GM12891 (cell line): ENCODE results near the gene CCDC134.
A peak's percentile ranks its signal among the peaks of the same experiment; 100 is the strongest.

Experiments used
- DNase-seq: peaks from one replicate; pipeline ENCODE4 v3.0.0; 2011; ENCODE audit warnings: low spot score; ENCODE audit not compliant: insufficient read length
- FAIRE-seq: peaks from 2 replicates; lab custom pipeline; 2011; peaks lifted over from hg19 to GRCh38; lab: Jason Lieb, UNC
- PAX5 ChIP-seq: IDR thresholded peaks from 2 replicates; pipeline ENCODE4 v1.6.1; 2011; ENCODE audit warnings: low read length, moderate library complexity, mild to moderate bottlenecking; ENCODE audit not compliant: insufficient read depth, severe bottlenecking
- POLR2A ChIP-seq: IDR thresholded peaks from 2 replicates; pipeline ENCODE4 v1.6.1; 2011; ENCODE audit warnings: low read depth, low read length, control low read depth
- POLR2AphosphoS5 ChIP-seq: IDR thresholded peaks from 2 replicates; pipeline ENCODE4 v1.6.1; 2011; ENCODE audit warnings: low read depth, low read length, control low read depth
- POU2F2 ChIP-seq: IDR thresholded peaks from 2 replicates; pipeline ENCODE4 v1.6.1; 2011; ENCODE audit warnings: low read depth, mild to moderate bottlenecking, control low read depth, low read length, moderate library complexity
- SPI1 ChIP-seq: IDR thresholded peaks from 2 replicates; pipeline ENCODE4 v1.6.1; 2011; ENCODE audit warnings: low read depth, low read length, control low read depth
- TAF1 ChIP-seq: IDR thresholded peaks from 2 replicates; pipeline ENCODE4 v1.6.1; 2011; ENCODE audit warnings: low read depth, low read length, control low read depth

CCDC134 gene

GRCh38 chr22:41841085-41841712 lies 40.7 kb downstream of the CCDC134 start:
- FAIRE-seq (no peak), DNase-seq (no peak)
- TF ChIP-seq PAX5 (no peak), TAF1 (no peak), POLR2AphosphoS5 (no peak), POU2F2 (no peak), POLR2A (no peak), SPI1 (no peak)

DNA sequence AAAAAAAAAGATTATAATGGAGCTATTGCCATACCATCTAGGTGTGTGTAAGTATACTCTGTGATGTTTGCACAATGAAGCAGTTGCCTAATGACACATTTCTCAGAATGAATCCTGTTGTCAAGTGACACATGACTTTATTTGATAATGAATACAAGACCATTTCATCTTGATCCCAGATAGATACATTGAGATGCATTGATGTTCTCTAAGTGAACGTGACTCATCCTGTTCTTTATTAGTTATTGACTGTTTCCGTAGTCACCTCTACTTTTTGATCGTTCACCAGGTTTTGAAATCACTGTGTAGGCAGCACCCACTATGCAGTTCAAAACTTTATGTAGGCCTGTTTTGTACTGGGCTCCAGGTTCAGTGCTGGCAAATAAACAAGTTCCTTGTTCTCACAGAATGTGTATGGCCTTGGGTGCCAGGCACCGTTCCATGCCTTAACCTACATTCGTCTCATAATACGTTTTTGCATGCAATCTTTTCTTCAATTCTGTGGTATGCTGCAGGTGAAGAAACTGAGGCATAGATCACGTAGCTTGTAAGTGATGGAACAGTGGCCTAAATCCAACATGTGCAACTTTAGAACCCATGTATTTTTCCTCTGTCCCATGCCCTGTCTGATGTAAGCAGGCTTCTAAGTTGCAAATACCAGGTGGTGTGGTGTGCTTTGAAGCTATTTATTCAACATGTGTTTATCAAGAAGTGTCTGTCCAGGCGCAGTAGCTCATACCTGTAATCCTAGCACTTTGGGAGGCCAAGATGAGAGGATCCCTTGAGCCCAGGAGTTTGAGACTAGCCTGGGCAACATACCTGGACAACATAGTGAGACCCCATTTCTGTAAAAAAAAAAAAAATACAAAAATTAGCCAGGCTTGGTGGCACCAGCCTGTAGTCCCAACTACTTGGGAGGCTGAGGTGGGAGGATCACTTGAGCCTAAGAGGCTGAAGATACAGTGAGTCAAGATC lies 42.8 kb downstream of the CCDC134 start:
- TF ChIP-seq SPI1 (no peak), POLR2A (no peak)
- DNase-seq (no peak), FAIRE-seq (no peak)

GRCh38 chr22:41844036-41844435 lies 43.6 kb downstream of the CCDC134 start:
- TF ChIP-seq POLR2A (no peak), SPI1 (peak; percentile 42)
- FAIRE-seq (no peak), DNase-seq (no peak)

- TF ChIP-seq PAX5 (no peak), POU2F2 (no peak), POLR2AphosphoS5 (no peak), TAF1 (no peak), SPI1 (no peak), POLR2A (no peak)
- no peak for FAIRE-seq
- no peak for DNase-seq
Measured at GRCh38 chr22:41844513-41844912, 44.0 kb downstream of the CCDC134 start.

GRCh38 chr22:41845380-41846267 lies 45.1 kb downstream of the CCDC134 start:
- DNase-seq, result no peak
- no peak for FAIRE-seq
- TF ChIP-seq SPI1 (no peak), POLR2AphosphoS5 (no peak), TAF1 (no peak), POLR2A (no peak), POU2F2 (no peak), PAX5 (no peak)

DNA sequence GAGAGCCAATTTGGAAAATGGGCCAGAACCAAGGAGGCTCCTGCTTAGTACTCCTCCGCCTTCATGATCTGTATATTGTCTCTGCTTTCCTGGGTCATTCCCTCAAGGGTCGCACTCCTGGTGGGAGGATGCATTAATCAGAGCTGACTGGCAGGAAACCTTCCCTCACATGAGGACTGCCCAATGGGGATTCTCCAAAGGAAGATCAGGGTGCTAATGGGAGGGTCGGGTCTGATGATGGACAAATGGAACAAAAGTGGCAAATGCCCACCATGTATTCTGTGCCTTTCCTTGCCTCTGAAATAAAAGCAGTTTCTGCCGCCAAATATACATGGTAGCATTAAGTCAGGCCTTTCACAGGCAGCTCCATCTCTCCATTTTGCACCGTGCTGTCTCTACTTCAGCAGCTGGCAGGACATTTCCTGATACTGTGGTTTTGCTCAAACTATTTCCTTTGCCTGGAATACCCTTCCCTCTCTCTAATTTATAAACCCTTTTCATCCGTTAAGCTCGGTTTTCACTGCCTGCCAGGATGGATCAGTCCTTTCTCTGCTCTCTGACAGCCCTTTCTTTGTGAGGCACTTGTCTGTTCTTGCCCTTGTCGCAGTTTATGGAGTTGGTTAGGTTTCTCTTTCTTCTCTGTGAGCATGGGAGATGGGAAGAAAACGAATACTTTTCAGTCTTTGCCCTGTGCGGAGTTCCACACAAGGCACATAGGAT lies 45.9 kb downstream of the CCDC134 start:
- FAIRE-seq, result no peak
- no peak for TF ChIP-seq TAF1
- TF ChIP-seq PAX5, result no peak
- no peak for TF ChIP-seq POLR2AphosphoS5
- no peak for TF ChIP-seq POU2F2
- TF ChIP-seq SPI1, result no peak
- no peak for DNase-seq

GRCh38 chr22:41847300-41847699 lies 46.8 kb downstream of the CCDC134 start:
- DNase-seq (no peak), FAIRE-seq (no peak)
- TF ChIP-seq PAX5, result no peak
- TF ChIP-seq POLR2A, result no peak
- TF ChIP-seq SPI1, result no peak
- TF ChIP-seq TAF1, result no peak
- TF ChIP-seq POU2F2, result no peak
- no peak for TF ChIP-seq POLR2AphosphoS5

DNA sequence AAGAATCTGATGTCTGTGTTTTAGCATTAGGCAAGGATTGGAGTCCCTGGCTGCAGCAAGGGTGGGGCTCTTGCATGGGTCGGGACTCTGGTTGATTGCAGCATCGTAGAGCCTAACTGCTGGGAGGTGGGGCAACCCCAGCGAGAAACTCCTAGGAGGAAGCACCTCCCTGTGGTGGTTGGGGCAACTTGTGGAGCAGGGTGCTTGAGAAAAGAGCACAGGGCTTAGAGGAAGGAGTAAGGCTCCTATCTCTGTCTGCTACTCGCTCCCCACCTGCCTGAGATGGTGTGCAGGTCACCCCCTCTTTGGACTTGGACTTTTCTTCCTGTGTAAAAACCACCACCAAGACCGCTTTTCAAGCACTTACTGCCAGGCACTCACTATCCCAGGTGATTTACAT lies 48.0 kb downstream of the CCDC134 start:
- no peak for DNase-seq
- peak; percentile 84 for FAIRE-seq
- TF ChIP-seq POU2F2, result no peak
- TF ChIP-seq PAX5, result no peak
- no peak for TF ChIP-seq TAF1
- TF ChIP-seq SPI1, result no peak
- TF ChIP-seq POLR2AphosphoS5, result no peak
- TF ChIP-seq POLR2A, result no peak

DNA sequence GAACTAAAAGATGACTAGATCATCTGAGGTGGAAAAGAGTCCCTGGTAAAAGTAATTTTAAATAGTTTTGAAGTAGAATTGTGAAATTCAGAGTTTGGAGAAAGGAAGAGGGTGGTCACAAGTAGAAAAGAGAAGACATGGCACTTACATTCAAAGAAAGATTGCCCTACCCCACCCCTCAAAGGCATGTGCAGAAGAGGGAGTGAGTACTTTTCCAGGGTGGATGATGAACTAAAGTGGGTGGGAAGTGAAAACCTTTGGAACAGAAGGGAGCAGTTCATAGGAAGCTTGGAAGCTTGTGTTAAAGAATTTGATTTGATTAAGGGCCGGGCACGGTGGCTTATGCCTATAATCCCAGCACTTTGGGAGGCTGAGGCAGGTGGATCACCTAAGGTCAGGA lies 56.0 kb downstream of the CCDC134 start:
- TF ChIP-seq POLR2A (no peak), POLR2AphosphoS5 (no peak), PAX5 (no peak), TAF1 (no peak), POU2F2 (no peak), SPI1 (no peak)
- DNase-seq (no peak), FAIRE-seq (no peak)
